NCI-H1436 (cell line): ENCODE results near the gene PNCK.
"Not testable (repeated sequence)": the region's sequence is repeated elsewhere in the genome, so short reads cannot be mapped to it uniquely, and the experiment has no call there.

Experiments used
- DNase-seq: peaks from one replicate; lab custom pipeline; 2025; lab: John Stamatoyannopoulos, UW

The PNCK gene

GRCh38 chrX:153699210-153699783 is 25.7 kb upstream of the PNCK start:
- not testable (repeated sequence) for DNase-seq

- no peak for DNase-seq
Observed at GRCh38 chrX:153697924-153698865, 24.6 kb upstream of the PNCK start.

DNA sequence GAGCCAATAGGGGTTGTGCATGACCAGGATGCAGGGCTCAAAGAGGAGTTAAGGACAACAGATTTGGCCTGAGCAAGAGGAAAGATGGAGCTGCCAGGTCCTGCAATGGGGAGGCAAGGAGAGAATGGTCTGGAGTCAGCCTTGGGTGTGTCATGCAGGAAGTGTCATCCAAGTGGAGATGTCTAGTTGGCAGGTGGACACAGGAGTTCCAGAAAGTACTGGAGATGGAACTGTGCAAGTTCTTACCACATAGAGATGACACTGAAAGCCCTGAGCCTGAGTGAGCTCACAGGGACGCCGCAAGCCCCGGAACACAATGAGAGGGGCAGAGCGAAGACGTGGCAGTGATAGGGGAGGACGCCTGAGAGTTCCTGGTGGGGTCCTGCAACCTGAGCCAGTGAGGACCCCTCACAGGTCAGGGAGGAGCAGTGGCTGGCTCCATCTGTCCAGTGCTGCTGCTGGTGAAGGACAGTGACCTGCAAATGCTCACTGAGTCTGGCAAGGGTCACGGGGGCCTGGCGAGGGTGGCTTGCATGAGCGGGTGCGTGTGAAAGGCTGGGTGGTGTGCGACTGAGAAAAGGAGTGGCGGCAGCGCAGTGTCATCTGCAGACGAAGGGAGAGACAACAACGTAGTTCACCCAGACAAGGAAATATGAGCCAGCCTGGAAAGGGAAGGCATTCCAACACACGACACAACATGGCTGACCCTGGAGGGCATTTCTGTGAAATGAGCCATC is 23.5 kb upstream of the PNCK start:
- not testable (repeated sequence) for DNase-seq

DNA sequence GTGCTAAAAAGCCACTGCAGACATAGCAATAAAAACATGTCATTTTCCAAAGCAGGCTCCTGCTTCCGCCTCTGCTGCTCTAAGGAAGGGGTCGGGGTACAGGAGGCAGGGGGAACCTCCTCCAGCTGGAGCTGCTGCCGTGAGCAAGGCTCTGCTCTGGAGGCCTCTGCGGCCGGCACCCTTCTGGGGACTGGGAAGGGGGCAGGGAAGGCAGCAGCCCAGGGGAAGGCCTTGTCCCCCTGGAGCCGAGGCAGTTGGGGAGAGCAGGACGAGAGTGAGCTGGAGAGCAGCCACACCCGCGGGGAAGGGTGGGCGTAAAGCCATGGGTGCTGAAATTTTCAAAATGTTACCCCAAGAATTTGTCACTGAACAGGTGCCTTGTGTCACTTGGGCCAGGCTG is 22.9 kb upstream of the PNCK start:
- not testable (repeated sequence) for DNase-seq

DNA sequence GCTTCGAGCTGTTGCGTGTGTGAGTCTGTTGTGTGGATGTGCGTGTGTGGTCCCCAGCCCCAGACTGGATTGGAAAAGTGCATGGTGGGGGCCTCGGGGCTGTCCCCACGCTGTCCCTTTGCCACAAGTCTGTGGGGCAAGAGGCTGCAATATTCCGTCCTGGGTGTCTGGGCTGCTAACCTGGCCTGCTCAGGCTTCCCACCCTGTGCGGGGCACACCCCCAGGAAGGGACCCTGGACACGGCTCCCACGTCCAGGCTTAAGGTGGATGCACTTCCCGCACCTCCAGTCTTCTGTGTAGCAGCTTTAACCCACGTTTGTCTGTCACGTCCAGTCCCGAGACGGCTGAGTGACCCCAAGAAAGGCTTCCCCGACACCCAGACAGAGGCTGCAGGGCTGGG is 22.5 kb upstream of the PNCK start:
- no peak for DNase-seq

DNA sequence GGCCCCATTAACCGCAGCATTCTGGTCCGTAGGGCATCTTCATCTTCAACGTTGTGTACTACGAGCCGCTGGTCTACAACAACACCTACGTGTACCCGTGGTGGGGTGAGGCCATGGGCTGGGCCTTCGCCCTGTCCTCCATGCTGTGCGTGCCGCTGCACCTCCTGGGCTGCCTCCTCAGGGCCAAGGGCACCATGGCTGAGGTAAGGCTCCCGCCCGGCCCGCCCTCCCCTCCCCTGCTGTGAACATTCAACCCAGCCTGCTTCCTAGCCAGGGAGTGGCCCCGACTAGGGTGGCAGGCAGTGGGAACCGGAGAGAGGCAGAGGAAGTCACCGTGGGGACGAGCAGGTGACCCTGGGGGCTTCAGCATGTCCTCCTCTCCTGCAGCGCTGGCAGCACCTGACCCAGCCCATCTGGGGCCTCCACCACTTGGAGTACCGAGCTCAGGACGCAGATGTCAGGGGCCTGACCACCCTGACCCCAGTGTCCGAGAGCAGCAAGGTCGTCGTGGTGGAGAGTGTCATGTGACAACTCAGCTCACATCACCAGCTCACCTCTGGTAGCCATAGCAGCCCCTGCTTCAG is 21.2 kb upstream of the PNCK start:
- no peak for DNase-seq

GRCh38 chrX:153694256-153694655 is 20.6 kb upstream of the PNCK start:
- not testable (repeated sequence) for DNase-seq

GRCh38 chrX:153693216-153694086 is 19.8 kb upstream of the PNCK start:
- no peak for DNase-seq

GRCh38 chrX:153692611-153693156 is 19.1 kb upstream of the PNCK start:
- DNase-seq = no peak

DNA sequence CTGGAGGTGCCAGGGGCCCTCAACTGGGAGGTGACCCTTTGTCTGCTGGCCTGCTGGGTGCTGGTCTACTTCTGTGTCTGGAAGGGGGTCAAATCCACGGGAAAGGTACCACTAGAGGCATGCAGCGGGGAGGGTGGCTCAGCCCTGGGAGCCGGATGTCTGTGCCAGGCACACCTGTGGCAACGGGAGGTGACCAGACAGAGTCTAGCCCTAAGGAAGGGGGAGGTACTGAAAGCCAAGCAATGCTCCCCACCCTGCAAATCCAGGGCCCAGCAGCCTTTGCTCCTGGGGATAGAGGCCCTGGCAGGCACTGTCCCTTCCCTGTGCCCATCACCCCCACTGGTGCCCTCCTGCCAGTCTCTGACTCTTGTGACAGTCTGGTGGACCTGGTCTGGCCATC is 18.4 kb upstream of the PNCK start:
- DNase-seq = no peak

- DNase-seq = not testable (repeated sequence)
Observed at GRCh38 chrX:153691032-153691827, 17.6 kb upstream of the PNCK start.

DNA sequence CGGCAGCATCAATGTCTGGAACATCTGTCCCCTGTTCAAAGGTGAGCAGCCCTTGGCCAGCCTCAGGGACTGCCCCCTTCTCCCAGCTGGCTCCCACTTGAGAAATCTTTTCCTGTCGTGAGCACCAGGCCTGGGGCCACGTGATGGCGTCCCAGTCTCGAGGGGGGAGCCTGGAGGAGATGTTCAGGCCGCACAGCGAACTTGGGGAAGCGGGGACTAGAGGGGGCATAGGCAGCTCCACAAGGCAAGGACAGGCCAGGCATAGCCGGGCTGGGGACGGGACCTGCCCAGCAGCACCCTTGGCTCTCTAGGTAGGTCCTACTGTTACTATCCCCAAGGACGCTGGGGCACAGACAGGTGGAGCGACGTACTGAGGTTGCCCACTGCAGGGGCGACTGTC is 16.9 kb upstream of the PNCK start:
- DNase-seq = no peak

DNA sequence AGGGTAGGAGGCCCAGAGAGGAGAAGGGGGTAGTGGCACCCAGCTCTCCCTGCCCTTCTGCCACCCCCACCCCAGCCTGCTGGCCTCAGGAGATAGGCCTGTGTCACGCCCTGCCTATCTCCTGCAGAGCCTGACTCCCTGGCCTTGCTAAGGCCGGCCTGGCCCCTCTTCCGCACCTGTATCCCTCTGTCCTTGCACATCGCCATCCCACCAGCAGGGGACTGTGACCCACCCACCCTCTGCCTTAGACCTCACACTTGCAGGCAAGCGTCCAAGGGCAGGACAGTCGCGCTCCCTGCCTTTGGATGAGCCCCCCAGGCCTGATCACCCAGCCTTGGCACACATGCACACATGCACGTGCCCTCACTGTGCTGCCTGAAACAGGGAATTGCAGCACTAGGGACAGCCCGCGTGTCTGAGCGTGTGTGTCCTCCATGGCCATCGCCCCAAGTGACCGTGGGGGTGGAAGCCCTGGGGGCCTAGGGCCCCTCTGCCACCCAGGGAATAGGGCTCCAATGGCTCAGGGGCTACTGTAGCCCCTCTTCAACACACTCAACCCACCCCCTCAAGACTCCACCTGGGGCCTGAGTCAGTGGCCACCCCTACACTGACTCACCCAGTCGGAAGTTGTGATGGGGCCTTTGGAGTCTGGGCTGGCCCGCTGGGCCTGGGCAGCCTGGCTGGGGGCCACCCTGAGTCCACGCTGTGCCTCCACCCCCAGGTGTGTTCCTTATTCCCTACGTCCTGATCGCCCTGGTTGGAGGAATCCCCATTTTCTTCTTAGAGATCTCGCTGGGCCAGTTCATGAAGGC is 16.2 kb upstream of the PNCK start:
- no peak for DNase-seq

GRCh38 chrX:153688911-153689590 is 15.4 kb upstream of the PNCK start:
- DNase-seq = no peak

DNA sequence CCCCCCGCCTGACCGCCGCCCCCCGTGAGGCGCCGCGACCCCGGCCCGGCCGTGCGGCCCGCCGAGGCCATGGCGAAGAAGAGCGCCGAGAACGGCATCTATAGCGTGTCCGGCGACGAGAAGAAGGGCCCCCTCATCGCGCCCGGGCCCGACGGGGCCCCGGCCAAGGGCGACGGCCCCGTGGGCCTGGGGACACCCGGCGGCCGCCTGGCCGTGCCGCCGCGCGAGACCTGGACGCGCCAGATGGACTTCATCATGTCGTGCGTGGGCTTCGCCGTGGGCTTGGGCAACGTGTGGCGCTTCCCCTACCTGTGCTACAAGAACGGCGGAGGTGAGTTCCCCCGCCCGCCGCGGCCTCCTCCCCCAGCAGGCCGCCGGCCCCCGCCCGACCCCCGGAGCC is 14.9 kb upstream of the PNCK start:
- no peak for DNase-seq

GRCh38 chrX:153688071-153688470 is 14.5 kb upstream of the PNCK start:
- no peak for DNase-seq

- DNase-seq = peak; percentile 68
Observed at GRCh38 chrX:153687121-153688039, 13.8 kb upstream of the PNCK start, which contains the start of gene SLC6A8. Gene SLC6A8 (plus strand): TSS chrX:153687926. CDS start chrX:153688575, 649 bp downstream.

DNA sequence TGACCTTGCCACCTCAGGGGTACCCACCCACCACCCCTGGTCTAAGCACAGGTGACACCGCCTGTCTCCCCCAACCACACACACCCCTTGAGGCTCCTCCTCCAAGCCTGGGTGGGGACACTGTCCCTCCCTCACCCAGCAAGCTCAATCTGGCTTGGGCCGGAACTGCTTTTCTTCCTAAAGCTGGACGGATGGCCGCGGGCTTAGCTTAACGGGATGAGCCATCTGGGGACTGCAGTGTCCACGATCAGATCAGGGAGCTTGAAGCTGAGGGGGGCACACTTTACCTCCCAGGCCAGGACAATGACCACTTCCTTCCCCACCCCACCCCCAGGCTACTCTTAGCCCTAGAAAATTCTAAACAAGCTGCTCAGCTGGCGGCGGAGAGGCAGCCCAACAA is 13.1 kb upstream of the PNCK start:
- no peak for DNase-seq
